Measurements from ENCODE around the gene MCL1. TPM values are rescaled to one million over a fixed set of nuclear protein-coding genes. Genes with fewer than 3 reads are reported as not detected.

Gene MCL1
- total RNA-seq, 1 experiment from 2014 or later = 261 TPM

DNA sequence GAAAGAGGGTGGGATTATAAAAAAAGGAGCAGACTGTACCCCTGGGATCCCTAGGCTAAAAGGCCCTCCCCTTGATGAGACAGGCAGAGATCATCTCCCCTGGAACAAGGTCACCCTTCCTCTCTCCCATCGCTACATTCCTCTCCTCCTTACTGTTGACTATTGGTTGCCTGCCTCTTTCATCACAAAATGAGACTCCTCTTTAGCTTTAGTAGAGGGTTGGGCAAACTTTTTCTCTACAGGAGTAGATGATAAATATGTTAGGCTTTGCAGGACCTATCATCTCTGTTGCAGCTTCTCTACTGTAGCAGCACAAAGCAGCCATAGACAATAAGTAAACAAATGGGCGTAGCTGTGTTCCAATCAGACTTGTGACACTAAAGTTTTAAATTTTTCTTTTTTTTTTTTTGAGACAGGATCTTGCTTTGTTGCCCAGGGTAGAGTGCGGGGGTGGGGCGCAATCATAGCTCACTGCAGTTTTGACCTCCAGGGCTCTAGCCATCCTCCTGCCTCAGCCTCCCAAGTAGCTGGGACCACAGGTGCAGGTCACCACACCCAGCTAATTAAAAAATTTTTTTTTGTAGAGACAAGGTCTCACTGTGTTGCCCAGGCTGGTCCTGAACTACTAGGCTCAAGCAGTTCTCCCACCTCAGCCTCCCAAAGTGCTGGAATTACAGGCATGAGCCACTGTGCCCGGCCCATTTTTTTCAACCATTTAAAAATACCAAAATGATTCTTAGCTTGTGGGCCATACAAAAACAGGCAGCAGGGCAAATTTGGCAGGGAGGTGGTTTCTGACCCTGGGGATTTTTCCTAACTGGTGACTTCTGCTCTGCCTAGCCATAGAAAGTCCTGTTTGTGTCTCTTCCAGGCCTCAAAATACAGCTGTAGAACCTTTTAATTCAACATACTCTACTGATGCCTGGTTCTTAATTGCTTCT, 15.1 kb downstream of the MCL1 start:
- H3K4me1 Mint-ChIP-seq (ENCODE audit: low read depth, unreplicated experiment) = peaks cover 74% of the 10 kb centered on the region
- H3K4me3 Mint-ChIP-seq (ENCODE audit: low read depth, unreplicated experiment) = peak overlapping the region; percentile 75
- intact Hi-C loops (cut with micrococcal nuclease; ENCODE audit: unreplicated experiment) = loop anchor here (5.0 to 10.0 kb wide), 3 partner anchors 130 to 413 kb away; partner anchors contain the start of gene GOLPH3L
- H3K9me3 Mint-ChIP-seq (ENCODE audit: low read depth, unreplicated experiment) = no peaks in the 10 kb centered on the region
- TF ChIP-seq, protein P1, sequence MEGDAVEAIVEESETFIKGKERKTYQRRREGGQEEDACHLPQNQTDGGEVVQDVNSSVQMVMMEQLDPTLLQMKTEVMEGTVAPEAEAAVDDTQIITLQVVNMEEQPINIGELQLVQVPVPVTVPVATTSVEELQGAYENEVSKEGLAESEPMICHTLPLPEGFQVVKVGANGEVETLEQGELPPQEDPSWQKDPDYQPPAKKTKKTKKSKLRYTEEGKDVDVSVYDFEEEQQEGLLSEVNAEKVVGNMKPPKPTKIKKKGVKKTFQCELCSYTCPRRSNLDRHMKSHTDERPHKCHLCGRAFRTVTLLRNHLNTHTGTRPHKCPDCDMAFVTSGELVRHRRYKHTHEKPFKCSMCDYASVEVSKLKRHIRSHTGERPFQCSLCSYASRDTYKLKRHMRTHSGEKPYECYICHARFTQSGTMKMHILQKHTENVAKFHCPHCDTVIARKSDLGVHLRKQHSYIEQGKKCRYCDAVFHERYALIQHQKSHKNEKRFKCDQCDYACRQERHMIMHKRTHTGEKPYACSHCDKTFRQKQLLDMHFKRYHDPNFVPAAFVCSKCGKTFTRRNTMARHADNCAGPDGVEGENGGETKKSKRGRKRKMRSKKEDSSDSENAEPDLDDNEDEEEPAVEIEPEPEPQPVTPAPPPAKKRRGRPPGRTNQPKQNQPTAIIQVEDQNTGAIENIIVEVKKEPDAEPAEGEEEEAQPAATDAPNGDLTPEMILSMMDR (IDR thresholded peaks at IDR 0.05; ENCODE audit: unreplicated experiment) = no peak
- CTCF ChIA-PET = interaction anchor here (0.5 to 1.6 kb wide), 5 partner anchors 13 to 65 kb away, joined by 3 to 5 read pairs (median 3); partner anchors contain the start of gene ENSA
- H3K36me3 Mint-ChIP-seq (ENCODE audit: insufficient read depth, unreplicated experiment) = peaks cover 92% of the 10 kb centered on the region
- H3K27ac Mint-ChIP-seq (ENCODE audit: unreplicated experiment) = peak overlapping the region; percentile 95
- DNase-seq = no peak
- H3K27me3 Mint-ChIP-seq (ENCODE audit: unreplicated experiment) = no peaks in the 10 kb centered on the region
- BruUV-seq (replicated peaks) = no TSS peak

DNA sequence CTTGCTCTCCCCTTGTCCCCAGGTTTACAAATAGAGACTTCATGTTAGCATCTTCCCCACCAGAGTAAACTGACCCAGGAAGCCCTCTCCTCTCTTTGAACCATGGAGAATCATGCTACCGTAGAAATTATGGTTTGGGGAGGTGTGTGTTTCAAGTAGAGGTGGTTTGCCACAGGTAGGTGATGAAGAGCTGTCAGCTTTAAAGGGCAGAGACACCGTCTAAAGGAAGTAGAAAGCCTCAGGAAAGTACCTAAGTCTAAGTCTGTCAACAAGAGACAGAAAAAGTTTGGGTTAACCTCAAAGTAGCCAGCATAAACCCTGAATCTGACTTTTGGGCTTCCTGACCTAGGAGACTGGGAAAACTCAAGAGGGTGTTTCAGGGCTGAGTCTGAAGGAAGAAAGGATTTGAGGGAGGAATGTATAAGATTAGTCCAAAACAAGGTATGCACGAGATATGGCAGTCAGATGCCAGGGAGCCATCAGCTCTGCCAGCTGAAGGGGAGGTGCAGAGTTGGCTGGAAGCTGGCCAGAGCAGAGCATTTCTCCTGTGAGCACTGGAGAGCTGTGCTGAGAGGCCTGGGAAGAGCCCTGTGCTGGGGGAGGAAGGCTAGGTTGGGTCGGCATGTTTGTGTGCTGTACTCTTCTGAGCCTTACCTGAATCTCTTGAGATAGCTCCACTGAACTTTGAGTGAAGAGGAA, 15.9 kb downstream of the MCL1 start:
- Mint-ChIP-seq H3K27ac (ENCODE audit: unreplicated experiment) (peak overlapping the region; percentile 95), H3K36me3 (ENCODE audit: insufficient read depth, unreplicated experiment) (peaks cover 84% of the 10 kb centered on the region), H3K4me3 (ENCODE audit: low read depth, unreplicated experiment) (peak overlapping the region; percentile 75), H3K9me3 (ENCODE audit: low read depth, unreplicated experiment) (no peaks in the 10 kb centered on the region), H3K4me1 (ENCODE audit: low read depth, unreplicated experiment) (peaks cover 66% of the 10 kb centered on the region), H3K27me3 (ENCODE audit: unreplicated experiment) (no peaks in the 10 kb centered on the region)
- intact Hi-C loops (cut with micrococcal nuclease; ENCODE audit: unreplicated experiment) = loop anchor here (1.0 to 10.0 kb wide), 5 partner anchors 13 to 414 kb away; partner anchors contain the start of gene GOLPH3L
- peak; percentile 61 for DNase-seq
- BruUV-seq (replicated peaks) = no TSS peak
- CTCF ChIA-PET = interaction anchor here (0.5 to 1.6 kb wide), 7 partner anchors 9 to 256 kb away, joined by 3 to 5 read pairs (median 3); partner anchors contain the start of gene ENSA
- TF ChIP-seq, protein P1 (IDR thresholded peaks at IDR 0.05; ENCODE audit: unreplicated experiment) = no peak

DNA sequence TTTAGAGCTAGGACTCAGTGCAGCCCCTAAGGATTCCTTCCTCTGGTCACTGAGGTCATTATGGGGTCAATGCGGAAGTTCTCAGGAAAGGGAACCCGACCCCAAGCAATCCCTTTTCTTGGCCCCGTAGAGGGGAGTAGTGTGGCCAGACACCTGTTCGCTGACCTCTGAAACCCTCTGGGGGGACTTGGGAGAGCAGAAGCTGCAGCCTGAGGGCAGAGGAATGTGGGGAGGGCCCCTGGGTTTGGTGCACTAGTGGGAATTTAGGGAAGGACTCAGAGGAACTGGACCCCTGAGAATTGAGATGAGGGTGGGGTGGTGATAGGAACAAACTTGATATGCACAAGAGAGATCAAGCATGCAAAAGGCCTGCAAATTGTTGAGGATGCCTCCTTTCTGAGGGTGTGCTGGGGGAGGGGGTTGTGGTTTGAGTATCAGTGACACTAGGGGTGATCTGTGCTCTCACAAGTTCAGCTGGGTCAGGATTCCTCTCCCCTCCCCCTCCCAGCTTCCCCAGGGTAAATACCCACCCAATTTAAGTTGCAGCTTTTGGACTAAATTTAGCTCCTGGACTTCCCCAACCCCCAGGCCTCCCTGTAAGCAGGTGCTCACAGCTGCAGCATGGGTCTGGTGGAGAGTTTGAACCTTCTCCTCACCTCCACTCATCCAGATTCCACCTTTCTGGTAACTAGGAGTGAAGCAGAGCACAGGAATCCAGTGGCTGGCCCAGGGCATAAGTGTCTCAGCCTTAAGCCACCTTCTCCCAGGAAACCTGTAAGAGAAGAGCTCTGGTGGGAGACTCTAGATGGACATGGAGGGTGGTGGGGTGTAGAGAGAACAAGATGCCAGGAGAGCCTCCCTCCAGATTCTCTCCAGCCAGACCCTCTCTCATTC, 16.7 kb downstream of the MCL1 start:
- TF ChIP-seq, protein P1 (IDR thresholded peaks at IDR 0.05; ENCODE audit: unreplicated experiment) = no peak
- Mint-ChIP-seq H3K27ac (ENCODE audit: unreplicated experiment) (peak overlapping the region; percentile 95), H3K36me3 (ENCODE audit: insufficient read depth, unreplicated experiment) (peaks cover 78% of the 10 kb centered on the region), H3K4me3 (ENCODE audit: low read depth, unreplicated experiment) (peak overlapping the region; percentile 75), H3K9me3 (ENCODE audit: low read depth, unreplicated experiment) (no peaks in the 10 kb centered on the region), H3K27me3 (ENCODE audit: unreplicated experiment) (no peaks in the 10 kb centered on the region), H3K4me1 (ENCODE audit: low read depth, unreplicated experiment) (peaks cover 58% of the 10 kb centered on the region)
- CTCF ChIA-PET = interaction anchor here (0.6 to 3.9 kb wide), 10 partner anchors 10 to 250 kb away, joined by 3 to 24 read pairs (median 4); partner anchors contain the start of genes ENSA, FALEC and MCL1
- DNase-seq = no peak
- intact Hi-C loops (cut with micrococcal nuclease; ENCODE audit: unreplicated experiment) = loop anchor here (1.0 to 10.0 kb wide), 5 partner anchors 14 to 415 kb away; partner anchors contain the start of gene GOLPH3L
- BruUV-seq (replicated peaks) = no TSS peak

Measured in Calu3 (cell line).